SK-N-MC (cell line): Measurements from ENCODE around the gene SPN.

Experiments used
- EZH2 ChIP-seq: fragments of 200-600 bp; sonication (generic); IDR thresholded peaks from one replicate; pipeline ENCODE4 v1.6.1; 2017; ENCODE audit warnings: antibody characterized with exemption
- POLR2AphosphoS5 ChIP-seq: IDR thresholded peaks from 2 replicates; pipeline ENCODE4 v1.6.1; 2012; ENCODE audit warnings: mild to moderate bottlenecking, low read depth, low read length, borderline replicate concordance

- TF ChIP-seq EZH2 = no peak
- no peak for TF ChIP-seq POLR2AphosphoS5
These were observed 25.1 kb downstream of the SPN start for GRCh38 chr16:29688172-29688571.
